GM12801 (cell line): ENCODE measurements around the gene TEX14.

Experiments
- TF ChIP-seq, protein P1 (sequence below): IDR thresholded peaks from one replicate; pipeline ENCODE4 v1.5.1; 2011; ENCODE audit warnings: control low read depth; ENCODE audit not compliant: insufficient read length; ENCODE audit errors: extremely low read depth

Gene TEX14

DNA sequence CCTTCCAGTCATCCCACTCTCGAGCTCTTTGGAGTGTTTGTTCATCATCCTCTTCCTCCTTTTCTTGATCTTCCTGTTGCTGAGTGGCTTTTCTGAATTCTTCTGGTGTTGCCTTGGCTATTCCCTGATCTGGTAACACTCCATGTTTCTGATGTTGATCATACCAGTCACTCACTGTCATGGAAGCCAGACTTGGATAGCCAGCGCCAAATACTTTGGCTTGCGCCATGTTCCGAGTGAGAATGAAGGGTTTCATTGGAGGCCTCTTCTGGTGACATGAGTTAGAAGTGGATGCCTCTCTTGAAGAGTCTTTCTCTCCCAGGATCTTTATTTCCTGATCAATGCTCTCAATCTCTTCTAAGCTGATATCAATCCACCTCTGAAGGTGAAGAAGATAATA lies 31.2 kb downstream of the TEX14 start:
- TF ChIP-seq, protein P1, sequence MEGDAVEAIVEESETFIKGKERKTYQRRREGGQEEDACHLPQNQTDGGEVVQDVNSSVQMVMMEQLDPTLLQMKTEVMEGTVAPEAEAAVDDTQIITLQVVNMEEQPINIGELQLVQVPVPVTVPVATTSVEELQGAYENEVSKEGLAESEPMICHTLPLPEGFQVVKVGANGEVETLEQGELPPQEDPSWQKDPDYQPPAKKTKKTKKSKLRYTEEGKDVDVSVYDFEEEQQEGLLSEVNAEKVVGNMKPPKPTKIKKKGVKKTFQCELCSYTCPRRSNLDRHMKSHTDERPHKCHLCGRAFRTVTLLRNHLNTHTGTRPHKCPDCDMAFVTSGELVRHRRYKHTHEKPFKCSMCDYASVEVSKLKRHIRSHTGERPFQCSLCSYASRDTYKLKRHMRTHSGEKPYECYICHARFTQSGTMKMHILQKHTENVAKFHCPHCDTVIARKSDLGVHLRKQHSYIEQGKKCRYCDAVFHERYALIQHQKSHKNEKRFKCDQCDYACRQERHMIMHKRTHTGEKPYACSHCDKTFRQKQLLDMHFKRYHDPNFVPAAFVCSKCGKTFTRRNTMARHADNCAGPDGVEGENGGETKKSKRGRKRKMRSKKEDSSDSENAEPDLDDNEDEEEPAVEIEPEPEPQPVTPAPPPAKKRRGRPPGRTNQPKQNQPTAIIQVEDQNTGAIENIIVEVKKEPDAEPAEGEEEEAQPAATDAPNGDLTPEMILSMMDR: no peak

GRCh38 chr17:58658804-58659713 lies 32.8 kb downstream of the TEX14 start:
- TF ChIP-seq, protein P1: no peak

DNA sequence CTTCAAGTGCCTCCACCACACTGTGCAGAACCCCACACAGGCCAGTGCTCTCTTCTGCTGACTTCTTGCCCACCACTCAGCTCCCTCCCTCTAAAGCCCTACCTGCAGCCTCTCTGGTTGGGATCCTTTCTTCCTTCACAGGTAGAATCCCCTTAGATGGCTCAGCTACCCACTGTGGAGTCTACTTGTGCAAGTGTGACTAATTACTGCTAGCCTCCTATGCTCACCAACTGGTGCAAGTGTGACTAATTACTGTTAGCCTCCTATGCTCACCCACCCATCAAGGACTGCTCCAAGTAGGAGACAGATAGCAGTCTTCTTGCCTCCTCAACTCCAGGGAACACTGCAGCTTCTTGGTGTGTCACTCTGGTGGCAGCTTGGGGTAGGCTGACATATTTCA lies 43.6 kb downstream of the TEX14 start:
- TF ChIP-seq, protein P1: no peak

DNA sequence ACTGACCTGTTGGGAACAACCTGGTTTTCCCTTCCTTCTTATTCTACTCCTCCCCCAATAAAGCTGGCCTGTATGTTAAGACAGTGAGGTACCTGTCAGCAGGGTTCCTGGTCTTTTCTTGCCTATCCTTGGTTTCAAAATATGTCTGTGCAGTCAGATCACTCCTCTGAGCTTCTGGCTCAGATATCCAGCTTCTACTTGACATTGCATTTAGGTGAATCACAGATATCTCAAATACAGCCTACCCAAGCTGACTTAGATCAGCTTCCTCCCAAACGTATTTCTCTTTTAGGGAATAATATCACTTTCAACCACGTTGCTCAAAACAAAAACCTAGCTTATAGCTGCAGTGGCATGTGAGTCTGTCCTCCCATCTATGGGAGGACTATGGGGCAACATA lies 48.7 kb downstream of the TEX14 start:
- TF ChIP-seq, protein P1: no peak

GRCh38 chr17:58641887-58642311 lies 49.9 kb downstream of the TEX14 start:
- TF ChIP-seq, protein P1: no peak

DNA sequence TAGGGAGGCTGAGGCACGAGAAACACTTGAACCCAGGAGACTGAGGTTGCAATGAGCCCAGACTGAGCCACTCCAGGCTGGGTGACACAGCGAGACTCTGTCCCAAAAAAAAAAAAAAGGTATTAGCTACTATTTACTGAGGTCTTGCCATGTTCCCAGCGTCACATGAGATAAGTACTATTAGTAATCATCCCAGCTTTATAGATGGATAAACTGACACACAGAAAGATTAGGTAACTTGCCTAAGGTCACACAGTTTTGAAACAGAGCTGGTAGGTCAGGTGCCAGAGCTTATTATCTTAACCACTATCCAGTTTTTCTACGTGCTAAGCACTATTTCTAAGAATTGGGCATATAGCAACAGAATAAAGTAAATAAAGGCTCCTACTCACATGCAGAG lies 51.6 kb downstream of the TEX14 start:
- TF ChIP-seq, protein P1: no peak

GRCh38 chr17:58639681-58640080 lies 52.2 kb downstream of the TEX14 start:
- TF ChIP-seq, protein P1: no peak
